Smooth muscle cell of the coronary artery (primary cell): ENCODE results near the gene RNF123. TPM values are rescaled to one million over a fixed set of nuclear protein-coding genes. Genes with fewer than 3 reads are reported as not detected.

Experiments used
- total RNA-seq: library from RNA; depleted of rRNA; stranded (reverse); fragments of >200 nt; gene quantifications from 2 replicates; pipeline ENCODE4 v1.2.3, GENCODE V29; 2014; ENCODE audit warnings: low replicate concordance

The RNF123 gene
- total RNA-seq = 20.0 and 22.1 TPM in 2 replicates

DNA sequence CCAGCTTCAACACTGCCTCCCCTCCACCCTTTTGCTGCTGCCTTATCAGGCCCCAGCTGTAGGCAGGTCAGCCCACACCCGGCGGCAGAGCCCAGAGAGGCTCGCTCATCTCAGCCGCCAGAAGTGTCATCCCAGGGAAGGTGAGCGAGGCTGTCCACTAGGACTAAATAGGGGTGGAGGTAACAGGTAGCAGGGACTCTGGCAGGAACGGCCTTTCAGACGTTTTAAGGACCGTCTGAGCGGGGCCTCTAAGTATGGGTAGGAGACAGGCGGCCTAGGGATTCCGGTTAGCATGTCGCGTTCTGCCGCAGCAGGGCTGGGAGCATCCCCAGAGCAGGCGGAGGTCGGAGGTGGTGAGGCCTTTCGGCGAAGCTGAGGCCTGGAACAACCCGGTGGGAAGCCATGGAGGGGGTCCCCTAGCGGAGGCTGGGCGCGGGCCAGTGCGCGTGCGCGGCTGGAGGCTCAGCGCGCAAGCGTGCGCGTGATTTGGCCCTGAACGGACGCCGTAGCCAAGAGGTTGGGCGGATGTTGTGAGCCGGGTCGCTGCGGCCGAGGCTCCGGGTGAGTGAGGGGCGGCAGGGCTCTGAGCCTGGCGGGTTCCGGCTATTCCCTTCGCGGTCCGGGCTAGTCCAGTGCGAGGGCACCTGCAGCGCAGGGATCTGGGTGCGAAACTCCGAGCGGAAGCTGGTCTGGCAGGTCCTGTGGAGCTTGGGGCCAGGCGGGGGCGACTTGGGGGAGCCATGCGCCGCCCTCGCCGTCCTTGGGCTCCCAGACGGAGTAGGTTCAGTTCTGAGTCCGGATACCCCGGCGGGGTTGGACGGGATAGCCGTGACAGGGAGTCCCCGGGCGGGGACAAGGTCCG is at the start of gene RNF123, which contains the start of gene MST1:
Gene RNF123 (plus strand): TSS at position 512 of the 862 bp plus-strand sequence. CDS start 1,609 bp downstream, outside the sequence.
Gene MST1 (minus strand): TSS at position 429 of the 862 bp plus-strand sequence. CDS start 783 bp downstream, outside the sequence.

DNA sequence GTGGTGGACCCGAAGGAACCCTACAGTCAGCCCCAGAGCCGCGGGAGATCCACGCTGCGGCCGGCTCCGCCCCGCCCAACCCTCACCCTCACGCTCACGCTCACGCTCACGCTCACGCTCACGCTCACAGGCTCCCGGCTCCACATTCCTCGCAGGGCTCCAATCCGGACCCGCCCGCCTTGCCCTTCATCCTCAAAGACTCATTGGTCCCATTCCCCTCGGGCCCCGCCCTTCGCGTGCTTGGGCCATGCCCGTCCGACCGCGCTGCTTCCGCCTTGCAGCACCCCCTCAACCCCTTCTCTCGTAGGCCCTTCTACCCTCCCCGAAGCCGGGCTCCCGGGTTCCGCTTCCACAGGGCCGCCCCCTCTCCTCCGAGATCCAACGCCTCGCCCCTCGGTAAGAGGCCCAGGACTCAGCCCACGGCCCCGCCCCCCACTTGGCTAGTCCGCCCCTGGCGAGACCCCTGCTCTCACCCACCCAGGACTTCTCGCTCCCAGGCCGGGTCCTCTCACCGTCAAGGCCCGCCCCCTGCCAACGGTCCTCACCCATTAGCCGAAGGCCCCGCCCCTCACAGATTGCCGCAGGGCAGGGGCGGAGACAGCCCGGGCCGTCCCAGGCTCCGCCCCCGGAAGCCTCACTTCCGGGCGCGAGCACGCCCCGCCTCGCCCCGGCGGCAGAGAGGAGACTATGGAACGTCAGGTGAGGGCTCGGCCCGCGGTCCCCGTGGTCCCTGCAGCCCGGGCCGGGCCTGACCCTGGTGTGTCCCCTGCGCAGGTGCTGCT is 15.5 kb upstream of the RNF123 start, which contains the start of gene APEH:
Gene APEH (plus strand): TSS at position 637 of the 782 bp plus-strand sequence. CDS start 51 bp downstream, at position 688.

DNA sequence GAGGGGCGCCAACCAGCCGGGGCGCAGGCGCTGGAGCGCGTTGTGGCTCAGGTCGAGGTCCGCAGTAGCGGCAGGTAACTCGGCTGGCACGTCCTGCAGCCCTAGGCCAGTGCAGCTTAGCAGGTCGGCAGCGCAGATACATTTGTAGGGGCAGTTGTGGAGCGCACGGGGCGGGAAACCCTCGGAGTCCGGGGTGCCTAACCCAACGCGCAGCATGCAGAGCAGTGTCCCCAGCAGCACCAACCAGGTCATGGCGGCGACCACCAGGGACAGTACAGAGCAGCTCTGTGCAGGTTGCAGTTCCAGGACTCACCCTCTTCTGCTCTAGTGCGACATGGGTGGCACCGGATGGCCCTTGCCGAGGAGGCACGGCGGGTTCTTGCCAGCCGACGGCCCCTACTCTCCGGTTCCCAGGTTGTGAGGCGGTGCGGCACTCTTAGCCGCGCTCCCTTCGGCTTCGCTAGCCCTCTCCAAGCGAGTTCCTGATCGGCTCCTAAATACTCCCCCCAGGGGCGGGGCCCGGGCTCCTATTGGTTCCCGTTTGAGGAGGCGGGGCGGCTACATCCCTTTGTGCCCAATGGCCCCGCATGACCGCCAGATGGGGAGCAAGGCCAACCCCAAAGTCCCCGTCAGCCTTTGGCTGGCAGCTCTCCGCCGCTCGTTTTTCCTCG is 30.0 kb downstream of the RNF123 start, which contains the start of gene AMIGO3:
Gene AMIGO3 (minus strand): TSS at position 471 of the 671 bp plus-strand sequence. CDS start 219 bp downstream, at position 252.

DNA sequence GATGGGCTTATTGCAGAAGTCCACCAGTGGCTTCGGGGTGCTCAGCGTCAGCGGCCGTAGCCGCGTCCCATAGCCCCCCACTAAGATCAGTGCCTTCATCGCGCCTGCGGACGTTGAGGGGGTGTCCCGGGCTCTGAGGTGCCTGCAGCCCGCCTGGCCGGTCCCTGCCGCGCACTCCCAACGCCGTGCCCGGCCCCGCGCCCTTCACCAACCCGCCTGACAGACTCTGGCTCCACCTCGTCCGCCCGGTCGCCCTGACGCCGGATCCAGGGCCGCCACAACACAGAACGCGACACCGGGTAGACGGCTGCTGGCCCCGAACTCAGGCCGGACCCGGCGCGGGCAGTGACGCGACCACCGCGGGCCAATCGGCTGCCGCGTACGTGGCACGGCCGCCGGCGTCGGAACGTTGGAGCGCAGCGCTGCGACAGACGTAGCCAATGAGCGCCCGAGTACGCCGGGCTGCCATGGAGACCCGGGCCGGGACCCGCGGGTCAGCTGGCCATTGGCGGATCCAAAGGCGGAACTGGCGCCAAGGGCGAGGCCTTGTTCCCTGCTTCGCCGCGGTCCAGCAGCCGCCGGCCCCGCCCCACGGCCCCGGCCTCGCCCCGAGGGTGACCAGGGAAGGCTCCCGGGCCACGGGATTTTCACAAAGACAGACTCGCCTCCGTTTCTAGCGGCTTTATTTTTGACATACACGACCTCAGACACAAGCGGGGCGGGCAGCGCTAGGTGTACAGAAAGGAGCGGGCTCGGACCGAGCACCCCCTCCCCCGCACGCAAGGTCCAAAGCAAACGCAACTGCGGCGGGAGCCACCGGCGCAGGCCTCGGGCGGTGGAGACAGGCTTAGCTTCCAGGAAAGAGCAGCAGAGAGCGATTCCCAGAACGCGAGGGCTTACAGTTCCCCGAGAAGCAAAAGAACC is 34.5 kb downstream of the RNF123 start, which contains the start of gene GMPPB:
Gene GMPPB (minus strand): TSS at position 324 of the 924 bp plus-strand sequence. CDS start 225 bp downstream, at position 99.

Other genes with a start within 250 kb of the RNF123 start
- gene DAG1, start 219.3 kb upstream of the RNF123 start, total RNA-seq = 19.3 and 38.8 TPM in 2 replicates
- under 0.01 and 0.08 TPM in 2 replicates for gene BSN, start 135.1 kb upstream of the RNF123 start, total RNA-seq
- 101 and 149 TPM in 2 replicates for gene APEH, start 15.2 kb upstream of the RNF123 start, total RNA-seq
- 2.3 and 5.3 TPM in 2 replicates for gene MST1, start 83 bp upstream of the RNF123 start, total RNA-seq
- gene AMIGO3, start 30.1 kb downstream of the RNF123 start, total RNA-seq = 0.59 TPM in 1 of 2 replicates, not detected in the other
- 39.3 and 42.8 TPM in 2 replicates for gene GMPPB, start 34.4 kb downstream of the RNF123 start, total RNA-seq
- gene IP6K1, start 97.0 kb downstream of the RNF123 start, total RNA-seq = 31.0 and 69.0 TPM in 2 replicates
- gene CDHR4, start 110.3 kb downstream of the RNF123 start, total RNA-seq = 1.3 TPM in 1 of 2 replicates, not detected in the other
- gene INKA1, start 113.7 kb downstream of the RNF123 start, total RNA-seq = 5.7 and 10.2 TPM in 2 replicates
- gene UBA7, start 124.4 kb downstream of the RNF123 start, total RNA-seq = 32.1 and 69.6 TPM in 2 replicates
- 2.0 and 2.8 TPM in 2 replicates for gene TRAIP, start 167.0 kb downstream of the RNF123 start, total RNA-seq
- not detected in 2 replicates for gene CAMKV, start 180.3 kb downstream of the RNF123 start, total RNA-seq
- 0.35 and 0.45 TPM in 2 replicates for gene MST1R, start 214.3 kb downstream of the RNF123 start, total RNA-seq
- 5.7 and 8.8 TPM in 2 replicates for gene MON1A, start 240.3 kb downstream of the RNF123 start, total RNA-seq